ENCODE results near the gene SMU1. TPM values are rescaled to one million over a fixed set of nuclear protein-coding genes. Genes with fewer than 3 reads are reported as not detected.
"Not testable (repeated sequence)": the region's sequence is repeated elsewhere in the genome, so short reads cannot be mapped to it uniquely, and the experiment has no call there.

SMU1 gene
- total RNA-seq, 6 experiments from 2014 or later, result 20.3 to 22.1 (median 21.6) TPM

DNA sequence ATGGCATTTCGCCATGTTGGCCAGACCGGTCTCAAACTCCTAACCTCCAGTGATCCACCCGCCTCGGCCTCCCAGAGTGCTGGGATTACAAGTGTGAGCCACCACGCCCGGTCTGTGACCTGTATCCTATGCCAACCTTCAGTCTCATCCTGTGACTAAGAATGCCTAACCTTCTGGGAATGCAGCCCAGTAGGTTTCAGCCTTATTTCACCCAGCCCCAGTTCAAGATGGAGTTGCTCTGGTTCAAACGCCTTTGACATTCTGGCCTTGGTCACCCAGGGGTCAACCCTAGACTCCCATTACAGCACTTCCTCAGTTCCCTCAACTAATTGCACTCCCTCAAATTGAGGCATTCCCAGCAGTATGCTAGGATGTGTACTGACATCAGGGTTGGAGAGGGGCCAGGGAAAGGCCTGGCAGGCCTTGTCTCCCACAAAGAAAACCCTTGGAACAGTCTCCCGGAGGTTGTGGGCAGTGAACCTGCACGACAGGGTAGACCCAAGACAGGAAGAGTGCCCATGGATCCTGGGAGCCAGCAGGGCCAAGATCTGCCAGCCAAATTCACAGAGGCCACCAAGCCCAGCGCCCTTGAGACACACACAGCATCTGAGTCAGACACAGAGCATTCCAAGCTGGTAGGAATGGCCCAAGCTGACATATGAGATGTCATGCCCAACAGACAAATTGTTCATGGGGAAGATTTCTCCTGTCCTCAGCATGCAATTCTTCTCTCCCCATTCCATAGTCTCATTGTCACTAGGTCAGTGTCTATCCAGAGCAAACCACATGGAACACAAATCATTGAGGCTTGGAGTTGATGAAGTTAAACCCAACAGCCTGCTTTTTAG lies 24.9 kb upstream of the SMU1 start:
- DNase-seq, result peak; percentile 72
- H3K4me1 Mint-ChIP-seq (ENCODE audit: low read depth), result peaks cover 46% of the 10 kb centered on the region
- TF ChIP-seq, protein P1, sequence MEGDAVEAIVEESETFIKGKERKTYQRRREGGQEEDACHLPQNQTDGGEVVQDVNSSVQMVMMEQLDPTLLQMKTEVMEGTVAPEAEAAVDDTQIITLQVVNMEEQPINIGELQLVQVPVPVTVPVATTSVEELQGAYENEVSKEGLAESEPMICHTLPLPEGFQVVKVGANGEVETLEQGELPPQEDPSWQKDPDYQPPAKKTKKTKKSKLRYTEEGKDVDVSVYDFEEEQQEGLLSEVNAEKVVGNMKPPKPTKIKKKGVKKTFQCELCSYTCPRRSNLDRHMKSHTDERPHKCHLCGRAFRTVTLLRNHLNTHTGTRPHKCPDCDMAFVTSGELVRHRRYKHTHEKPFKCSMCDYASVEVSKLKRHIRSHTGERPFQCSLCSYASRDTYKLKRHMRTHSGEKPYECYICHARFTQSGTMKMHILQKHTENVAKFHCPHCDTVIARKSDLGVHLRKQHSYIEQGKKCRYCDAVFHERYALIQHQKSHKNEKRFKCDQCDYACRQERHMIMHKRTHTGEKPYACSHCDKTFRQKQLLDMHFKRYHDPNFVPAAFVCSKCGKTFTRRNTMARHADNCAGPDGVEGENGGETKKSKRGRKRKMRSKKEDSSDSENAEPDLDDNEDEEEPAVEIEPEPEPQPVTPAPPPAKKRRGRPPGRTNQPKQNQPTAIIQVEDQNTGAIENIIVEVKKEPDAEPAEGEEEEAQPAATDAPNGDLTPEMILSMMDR (IDR thresholded peaks at IDR 0.05), result no peak
- no peaks in the 10 kb centered on the region for H3K27me3 Mint-ChIP-seq (ENCODE audit: insufficient read depth)
- peak overlapping the region; percentile 4; the same call in 1 of the 2 replicates for H3K4me3 Mint-ChIP-seq
- no peaks in the 10 kb centered on the region; the same call in 1 of the 2 replicates for H3K9me3 Mint-ChIP-seq
- H3K36me3 Mint-ChIP-seq (ENCODE audit: low read depth), result peaks cover 4% of the 10 kb centered on the region; the same call in 1 of the 2 replicates
- H3K27ac Mint-ChIP-seq, result peak overlapping the region; percentile 85

DNA sequence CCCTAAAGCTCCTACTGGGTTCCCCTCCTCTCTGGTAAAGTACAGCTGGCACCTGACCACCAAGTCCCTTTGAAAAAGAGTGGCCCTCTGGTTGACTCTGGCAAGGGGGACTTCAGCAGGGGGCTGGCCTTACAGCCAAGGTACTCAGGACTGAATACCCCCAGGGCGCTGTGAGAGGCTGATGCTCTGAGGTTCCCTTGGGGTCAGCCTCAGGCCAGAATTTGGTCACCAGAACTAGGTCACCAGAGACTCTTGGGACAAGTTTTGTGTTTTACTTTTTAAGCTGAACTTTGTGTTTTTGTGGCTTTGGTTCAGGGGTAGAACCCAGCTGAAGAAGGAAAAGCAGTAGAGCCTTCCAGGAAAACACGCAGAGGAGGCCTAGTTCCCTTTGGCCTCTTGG lies 23.3 kb upstream of the SMU1 start:
- TF ChIP-seq, protein P1 (IDR thresholded peaks at IDR 0.05), result no peak

DNA sequence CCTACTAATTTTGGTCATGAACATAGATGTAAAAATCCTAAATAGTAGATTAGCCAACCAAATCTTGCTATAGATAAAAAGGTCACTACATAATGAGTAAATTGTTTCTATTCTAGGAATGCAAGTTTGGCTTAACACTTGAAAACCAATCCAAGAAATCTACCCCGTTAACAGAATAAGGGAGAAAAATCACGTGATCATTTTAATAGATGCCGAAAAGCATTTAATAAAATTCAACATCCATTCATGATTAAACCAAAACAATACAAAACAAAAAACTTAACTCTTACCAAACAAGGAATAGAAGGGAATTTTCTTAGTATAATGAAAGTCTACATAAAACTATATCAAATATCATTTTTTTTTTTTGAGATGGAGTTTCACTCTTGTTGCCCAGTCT lies 20.7 kb upstream of the SMU1 start:
- no peak overlapping the region for H3K27ac Mint-ChIP-seq
- no peak overlapping the region for H3K4me3 Mint-ChIP-seq
- H3K4me1 Mint-ChIP-seq (ENCODE audit: low read depth), result peaks cover 23% of the 10 kb centered on the region
- no peaks in the 10 kb centered on the region for H3K27me3 Mint-ChIP-seq (ENCODE audit: insufficient read depth)
- TF ChIP-seq, protein P1 (IDR thresholded peaks at IDR 0.05), result no peak
- no peak for DNase-seq
- H3K9me3 Mint-ChIP-seq, result no peaks in the 10 kb centered on the region; the same call in 1 of the 2 replicates
- 0 out of 2 replicates have a peak, but pooled peaks cover 5% of the 10 kb centered on the region for H3K36me3 Mint-ChIP-seq (ENCODE audit: low read depth)

More for the DNA sequence above, 23.3 kb upstream of the SMU1 start:
- Mint-ChIP-seq H3K4me1 (ENCODE audit: low read depth) (peaks cover 35% of the 10 kb centered on the region), H3K4me3 (no peak overlapping the region), H3K36me3 (ENCODE audit: low read depth) (peaks cover 4% of the 10 kb centered on the region; the same call in 1 of the 2 replicates), H3K9me3 (no peaks in the 10 kb centered on the region; the same call in 1 of the 2 replicates), H3K27me3 (ENCODE audit: insufficient read depth) (no peaks in the 10 kb centered on the region), H3K27ac (no peak overlapping the region)
- DNase-seq, result no peak

DNA sequence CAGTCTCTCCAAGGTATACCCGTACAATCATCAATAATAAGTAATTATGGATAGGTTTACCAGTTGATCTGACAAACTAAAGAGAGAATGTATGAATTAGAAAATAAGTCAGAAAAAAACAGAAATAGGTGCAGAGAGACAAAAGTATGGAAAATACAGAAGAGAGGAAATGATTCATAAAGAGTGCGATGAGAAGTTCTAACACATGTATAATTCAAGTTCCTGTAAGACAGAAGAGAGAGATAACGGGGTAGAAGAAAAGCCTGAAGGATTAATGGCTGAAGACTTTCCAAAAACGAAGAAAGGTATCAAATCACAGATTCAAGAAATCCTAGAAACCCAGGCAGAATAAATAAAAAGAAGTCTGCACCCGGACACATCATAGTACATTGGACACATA lies 16.2 kb upstream of the SMU1 start:
- H3K27me3 Mint-ChIP-seq (ENCODE audit: insufficient read depth), result peaks cover under 1% of the 10 kb centered on the region
- TF ChIP-seq, protein P1 (IDR thresholded peaks at IDR 0.05), result no peak
- peaks cover 11% of the 10 kb centered on the region for H3K4me1 Mint-ChIP-seq (ENCODE audit: low read depth)
- no peaks in the 10 kb centered on the region for H3K9me3 Mint-ChIP-seq
- H3K27ac Mint-ChIP-seq, result no peak overlapping the region
- no peak overlapping the region for H3K4me3 Mint-ChIP-seq
- H3K36me3 Mint-ChIP-seq (ENCODE audit: low read depth), result 0 out of 2 replicates have a peak, but pooled peaks cover 5% of the 10 kb centered on the region
- DNase-seq, result no peak

DNA sequence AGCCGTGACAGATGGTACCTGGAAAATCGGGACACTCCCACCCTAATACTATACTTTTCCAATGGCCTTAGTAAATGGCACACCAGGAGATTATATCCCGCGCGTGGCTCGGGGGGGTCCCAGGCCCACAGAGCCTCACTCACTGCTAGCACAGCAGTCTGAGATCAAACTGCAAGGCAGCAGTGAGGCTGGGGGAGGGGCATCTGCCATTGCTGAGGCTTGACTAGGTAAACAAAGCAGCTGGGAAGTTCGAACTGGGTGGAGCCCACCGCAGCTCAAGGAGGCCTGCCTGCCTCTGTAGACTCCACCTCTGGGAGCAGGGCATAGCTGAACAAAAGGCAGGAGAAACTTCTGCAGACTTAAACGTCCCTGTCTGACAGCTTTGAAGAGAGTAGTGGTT lies 9.2 kb upstream of the SMU1 start:
- H3K27ac Mint-ChIP-seq; H3K9me3 Mint-ChIP-seq; H3K27me3 Mint-ChIP-seq (ENCODE audit: insufficient read depth); H3K36me3 Mint-ChIP-seq (ENCODE audit: low read depth); DNase-seq; H3K4me3 Mint-ChIP-seq; H3K4me1 Mint-ChIP-seq (ENCODE audit: low read depth): not testable (repeated sequence)

Measured in HFFc6 (cell line).